Suprapubic skin (tissue), 4 donors: ENCODE results near the gene EML2.

Experiments
- CTCF ChIP-seq, 2 donors: fragments of 200-600 bp in 1 of 2; fragments of 450-650 bp in 1 of 2; sonication (generic) in 1 of 2; IDR thresholded peaks; one replicate each; pipeline ENCODE4 v1.5.1; 2016 to 2019; ENCODE audit warnings: antibody characterized with exemption in 2 of 2, mild to moderate bottlenecking in 1 of 2, moderate library complexity in 1 of 2
- POLR2A ChIP-seq, 2 donors: fragments of 450-650 bp; IDR thresholded peaks; one replicate each; pipeline ENCODE4 v1.6.1; 2017; ENCODE audit warnings: antibody characterized with exemption in 2 of 2, mild to moderate bottlenecking in 2 of 2, moderate library complexity in 2 of 2
- POLR2AphosphoS5 ChIP-seq, 3 donors: sonication (generic); formaldehyde crosslinking; IDR thresholded peaks; one replicate each; pipeline ENCODE4 v1.6.1; 2017; ENCODE audit warnings: antibody characterized with exemption in 3 of 3

GRCh38 chr19:45630463-45630862 lies 8.7 kb downstream of the EML2 start:
- TF ChIP-seq CTCF (IDR thresholded peaks at IDR 0.05) (no peak), POLR2AphosphoS5 (IDR thresholded peaks at IDR 0.05) (no peak), POLR2A (IDR thresholded peaks at IDR 0.05) (no peak)
